Measurements from ENCODE around the gene HIF1A. TPM values are rescaled to one million over a fixed set of nuclear protein-coding genes. Genes with fewer than 3 reads are reported as not detected.
A peak's percentile ranks its signal among the peaks of the same experiment; 100 is the strongest.
"Not testable (repeated sequence)": the region's sequence is repeated elsewhere in the genome, so short reads cannot be mapped to it uniquely, and the experiment has no call there.

The HIF1A gene
- total RNA-seq, 1 donor from 2014 or later = 435 TPM

DNA sequence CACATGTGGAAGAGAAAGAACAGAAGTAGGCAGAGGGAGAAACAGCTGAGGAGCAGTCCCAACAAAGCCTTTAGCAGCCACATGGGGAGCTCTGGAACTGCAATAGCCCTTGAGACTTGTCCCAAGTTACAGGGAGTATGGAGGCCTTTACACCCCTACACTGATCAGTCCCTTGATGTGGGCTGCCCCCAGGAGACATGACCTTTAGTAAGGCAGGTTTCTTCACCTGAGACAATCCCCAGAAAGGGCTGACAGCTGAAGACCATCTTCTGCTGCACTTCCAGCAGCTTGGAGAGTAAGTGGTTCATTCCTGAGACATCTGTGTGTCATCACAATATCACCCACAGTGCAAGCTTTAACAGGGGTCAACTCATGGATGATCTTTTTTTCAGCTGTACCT, 58.3 kb downstream of the HIF1A start:
- no peak for DNase-seq (ENCODE audit: low read depth)
- H3K27ac Mint-ChIP-seq (ENCODE audit: unreplicated experiment) = peak overlapping the region; percentile 78
- peaks cover 3% of the 10 kb centered on the region for H3K4me1 ChIP-seq (ENCODE audit: insufficient read depth, low read length)
- H3K79me2 ChIP-seq (ENCODE audit: insufficient read depth, low read length) = peaks cover 3% of the 10 kb centered on the region
- H3K36me3 ChIP-seq (ENCODE audit: insufficient read depth, low read length) = peaks cover 13% of the 10 kb centered on the region
- peaks cover 8% of the 10 kb centered on the region for H3K36me3 Mint-ChIP-seq (ENCODE audit: low read depth, unreplicated experiment)
- no peak overlapping the region for H3K27ac ChIP-seq (ENCODE audit: low read depth, low read length)
- no peaks in the 10 kb centered on the region for H3K9me3 Mint-ChIP-seq (ENCODE audit: unreplicated experiment)
- H3K4me3 ChIP-seq (ENCODE audit: insufficient read depth, low read depth, low read length) = no peak overlapping the region
- no peak overlapping the region for H3K4me2 ChIP-seq (ENCODE audit: low read length)
- H3K9me3 ChIP-seq (ENCODE audit: insufficient read depth, low read depth, low read length) = no peaks in the 10 kb centered on the region
- no peak overlapping the region for H3K4me3 Mint-ChIP-seq (ENCODE audit: unreplicated experiment)
- H2AFZ ChIP-seq (ENCODE audit: low read depth, low read length) = no peak overlapping the region
- no peaks in the 10 kb centered on the region for H3K27me3 Mint-ChIP-seq (ENCODE audit: low read depth, unreplicated experiment)
- H3K4me1 Mint-ChIP-seq (ENCODE audit: low read depth, unreplicated experiment) = peaks cover 41% of the 10 kb centered on the region
- TF ChIP-seq EZH2 (IDR thresholded peaks at IDR 0.05; ENCODE audit: insufficient read depth, low read length) = no peak
- TF ChIP-seq, protein P1, sequence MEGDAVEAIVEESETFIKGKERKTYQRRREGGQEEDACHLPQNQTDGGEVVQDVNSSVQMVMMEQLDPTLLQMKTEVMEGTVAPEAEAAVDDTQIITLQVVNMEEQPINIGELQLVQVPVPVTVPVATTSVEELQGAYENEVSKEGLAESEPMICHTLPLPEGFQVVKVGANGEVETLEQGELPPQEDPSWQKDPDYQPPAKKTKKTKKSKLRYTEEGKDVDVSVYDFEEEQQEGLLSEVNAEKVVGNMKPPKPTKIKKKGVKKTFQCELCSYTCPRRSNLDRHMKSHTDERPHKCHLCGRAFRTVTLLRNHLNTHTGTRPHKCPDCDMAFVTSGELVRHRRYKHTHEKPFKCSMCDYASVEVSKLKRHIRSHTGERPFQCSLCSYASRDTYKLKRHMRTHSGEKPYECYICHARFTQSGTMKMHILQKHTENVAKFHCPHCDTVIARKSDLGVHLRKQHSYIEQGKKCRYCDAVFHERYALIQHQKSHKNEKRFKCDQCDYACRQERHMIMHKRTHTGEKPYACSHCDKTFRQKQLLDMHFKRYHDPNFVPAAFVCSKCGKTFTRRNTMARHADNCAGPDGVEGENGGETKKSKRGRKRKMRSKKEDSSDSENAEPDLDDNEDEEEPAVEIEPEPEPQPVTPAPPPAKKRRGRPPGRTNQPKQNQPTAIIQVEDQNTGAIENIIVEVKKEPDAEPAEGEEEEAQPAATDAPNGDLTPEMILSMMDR (IDR thresholded peaks at IDR 0.05; ENCODE audit: insufficient read depth, low read depth, low read length) = no peak
- H3K27me3 ChIP-seq (ENCODE audit: insufficient read depth, low read length) = no peaks in the 10 kb centered on the region
- H3K9ac ChIP-seq (ENCODE audit: low read length) = no peak overlapping the region
- H4K20me1 ChIP-seq (ENCODE audit: insufficient read depth, low read length) = peaks cover 4% of the 10 kb centered on the region
- no peak for FAIRE-seq

DNA sequence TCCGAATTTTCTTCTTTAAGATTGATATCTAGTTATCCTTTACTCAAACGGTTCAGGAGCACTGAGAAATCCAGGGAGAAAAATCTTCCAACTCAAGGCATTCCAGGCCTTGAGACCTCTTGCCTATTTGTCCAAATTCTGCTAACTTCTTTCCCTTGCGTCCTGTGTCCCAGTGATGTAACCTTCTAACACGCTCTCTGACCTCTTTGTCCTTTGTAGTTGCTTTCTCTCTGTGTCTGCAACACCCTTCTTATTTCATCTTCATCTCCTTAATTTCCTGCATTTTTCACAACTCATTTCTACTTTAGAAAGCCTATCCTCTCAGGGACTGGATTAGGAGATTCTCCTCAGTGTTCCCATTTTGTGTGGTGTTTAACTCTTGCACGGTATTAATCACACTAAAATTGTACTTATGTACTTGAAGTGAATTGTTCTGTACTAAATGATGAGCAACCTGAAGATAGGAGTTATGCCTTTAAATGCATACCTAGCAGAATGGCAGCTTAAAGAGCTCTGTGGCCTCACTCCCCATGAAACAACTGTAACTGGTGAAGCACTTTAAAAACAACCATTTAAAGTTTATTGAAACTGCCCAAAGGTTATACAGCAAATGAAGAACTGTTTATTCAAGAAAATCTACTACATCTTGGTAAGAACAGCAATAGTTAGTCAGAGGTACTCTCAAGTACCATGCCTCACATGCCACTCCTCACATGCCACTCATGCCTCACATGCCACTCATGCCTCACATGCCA, 59.5 kb downstream of the HIF1A start:
- peak; percentile 9 for FAIRE-seq
- no peak overlapping the region for H3K4me3 ChIP-seq (ENCODE audit: insufficient read depth, low read depth, low read length)
- no peak overlapping the region for H3K27ac ChIP-seq (ENCODE audit: low read depth, low read length)
- peaks cover 36% of the 10 kb centered on the region for H3K4me1 Mint-ChIP-seq (ENCODE audit: low read depth, unreplicated experiment)
- H3K9me3 Mint-ChIP-seq (ENCODE audit: unreplicated experiment) = no peaks in the 10 kb centered on the region
- no peak overlapping the region for H3K9ac ChIP-seq (ENCODE audit: low read length)
- no peaks in the 10 kb centered on the region for H3K27me3 Mint-ChIP-seq (ENCODE audit: low read depth, unreplicated experiment)
- H3K4me3 Mint-ChIP-seq (ENCODE audit: unreplicated experiment) = no peak overlapping the region
- no peaks in the 10 kb centered on the region for H3K9me3 ChIP-seq (ENCODE audit: insufficient read depth, low read depth, low read length)
- TF ChIP-seq, protein P1 (IDR thresholded peaks at IDR 0.05; ENCODE audit: insufficient read depth, low read depth, low read length) = no peak
- TF ChIP-seq EZH2 (IDR thresholded peaks at IDR 0.05; ENCODE audit: insufficient read depth, low read length) = no peak
- H3K27ac Mint-ChIP-seq (ENCODE audit: unreplicated experiment) = peak overlapping the region; percentile 35
- no peaks in the 10 kb centered on the region for H3K79me2 ChIP-seq (ENCODE audit: insufficient read depth, low read length)
- H3K27me3 ChIP-seq (ENCODE audit: insufficient read depth, low read length) = no peaks in the 10 kb centered on the region
- H3K4me2 ChIP-seq (ENCODE audit: low read length) = no peak overlapping the region
- H4K20me1 ChIP-seq (ENCODE audit: insufficient read depth, low read length) = no peaks in the 10 kb centered on the region
- no peak overlapping the region for H2AFZ ChIP-seq (ENCODE audit: low read depth, low read length)
- H3K36me3 ChIP-seq (ENCODE audit: insufficient read depth, low read length) = peaks cover 7% of the 10 kb centered on the region
- DNase-seq (ENCODE audit: low read depth) = peak; percentile 25
- H3K4me1 ChIP-seq (ENCODE audit: insufficient read depth, low read length) = peaks cover 3% of the 10 kb centered on the region
- peaks cover 8% of the 10 kb centered on the region for H3K36me3 Mint-ChIP-seq (ENCODE audit: low read depth, unreplicated experiment)

DNA sequence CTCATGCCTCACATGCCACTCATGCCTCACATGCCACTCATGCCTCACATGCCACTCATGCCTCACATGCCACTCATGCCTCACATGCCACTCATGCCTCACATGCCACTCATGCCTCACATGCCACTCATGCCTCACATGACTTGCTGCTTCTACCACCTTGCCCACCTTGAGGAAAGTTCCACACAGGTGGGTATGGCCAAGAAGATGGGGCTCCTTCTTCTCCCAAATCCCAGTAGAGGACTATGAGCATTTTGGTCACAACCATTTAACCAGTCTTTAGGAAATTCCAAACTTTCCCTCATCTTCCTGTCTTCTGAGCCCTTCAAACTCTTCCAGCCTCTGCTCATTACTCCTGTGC, 60.0 kb downstream of the HIF1A start:
- H3K4me2 ChIP-seq (ENCODE audit: low read length); H3K27ac ChIP-seq (ENCODE audit: low read depth, low read length); H3K27me3 ChIP-seq (ENCODE audit: insufficient read depth, low read length); H3K4me3 Mint-ChIP-seq (ENCODE audit: unreplicated experiment); H3K79me2 ChIP-seq (ENCODE audit: insufficient read depth, low read length); H3K4me1 ChIP-seq (ENCODE audit: insufficient read depth, low read length); H3K9ac ChIP-seq (ENCODE audit: low read length); H3K9me3 ChIP-seq (ENCODE audit: insufficient read depth, low read depth, low read length); FAIRE-seq; DNase-seq (ENCODE audit: low read depth); H3K9me3 Mint-ChIP-seq (ENCODE audit: unreplicated experiment); H3K36me3 ChIP-seq (ENCODE audit: insufficient read depth, low read length); H2AFZ ChIP-seq (ENCODE audit: low read depth, low read length); H3K27me3 Mint-ChIP-seq (ENCODE audit: low read depth, unreplicated experiment); H4K20me1 ChIP-seq (ENCODE audit: insufficient read depth, low read length); H3K4me3 ChIP-seq (ENCODE audit: insufficient read depth, low read depth, low read length); H3K36me3 Mint-ChIP-seq (ENCODE audit: low read depth, unreplicated experiment): not testable (repeated sequence)
- Mint-ChIP-seq H3K4me1 (ENCODE audit: low read depth, unreplicated experiment) (peaks cover 30% of the 10 kb centered on the region), H3K27ac (ENCODE audit: unreplicated experiment) (peak overlapping the region; percentile 85)
